B cell (primary cell): Measurements from ENCODE around the gene SASH1. TPM values are rescaled to one million over a fixed set of nuclear protein-coding genes. Genes with fewer than 3 reads are reported as not detected.

Experiments
- ATAC-seq: fragments of 200-7000 bp; cut with Tn5 transposase; one replicate; pipeline ENCODE4 v1.10.0; 2021; ENCODE audit warnings: low read depth, mild to moderate bottlenecking, moderate number of reproducible peaks, moderate library complexity
- CTCF ChIA-PET: fragments of 350-600 bp; sonication (Branson Sonifier 250); formaldehyde crosslinking; loops from one replicate; lab custom pipeline; 2021; ENCODE audit warnings: antibody characterized with exemption, inconsistent platforms; lab: Charles Lee
- POLR2A ChIA-PET: fragments of 350-600 bp; sonication (Branson Sonifier 250); formaldehyde crosslinking; loops from one replicate; lab custom pipeline; 2021; ENCODE audit warnings: antibody characterized with exemption; lab: Charles Lee
- DNase-seq: peaks from one replicate; pipeline ENCODE4 v3.0.0; 2013
- H2AFZ ChIP-seq: 2 replicates; pipeline ENCODE4 v1.6.1; 2012; ENCODE audit warnings: mild to moderate bottlenecking, low read depth, low read length; ENCODE audit not compliant: insufficient read depth, poor library complexity, severe bottlenecking
- H3K27ac ChIP-seq, 2 donors: 1 replicate in 1 of 2; 2 replicates in 1 of 2; pipeline ENCODE4 v1.5.1; 2012 to 2013; ENCODE audit warnings: low read length in 2 of 2, mild to moderate bottlenecking in 2 of 2, moderate library complexity in 1 of 2
- H3K27me3 ChIP-seq, 4 experiments: fragments of 200-600 bp in 1 of 4; sonication (generic) in 1 of 4; replicated peaks in 1 of 4; 1 replicate in 2 of 4; 2 replicates in 2 of 4; pipeline versions ENCODE4 v1.6.1 to v1.7.0; 2013 to 2016; ENCODE audit warnings: low read length in 3 of 4, mild to moderate bottlenecking in 2 of 4, mixed read lengths in 1 of 4, moderate library complexity in 1 of 4; ENCODE audit not compliant: insufficient read depth in 4 of 4, control insufficient read depth in 3 of 4; ENCODE audit errors: control extremely low read depth in 1 of 4
- H3K36me3 ChIP-seq, 2 experiments: replicated peaks in 1 of 2; 1 replicate in 1 of 2; 2 replicates in 1 of 2; pipeline versions ENCODE4 v1.6.1 to v1.7.1; 2013; ENCODE audit warnings: low read length in 1 of 2; ENCODE audit not compliant: insufficient read depth in 2 of 2, control insufficient read depth in 1 of 2; ENCODE audit errors: control extremely low read depth in 1 of 2, extremely low read depth in 1 of 2
- H3K4me1 ChIP-seq, 2 donors: fragments of 200-600 bp in 1 of 2; sonication (generic) in 1 of 2; 1 replicate in 1 of 2; 2 replicates in 1 of 2; pipeline versions ENCODE4 v1.5.1 to v1.6.1; 2013 to 2017; ENCODE audit warnings: low read length in 2 of 2; ENCODE audit not compliant: control insufficient read depth in 2 of 2, insufficient read depth in 2 of 2
- H3K4me2 ChIP-seq: replicated peaks from 2 replicates; pipeline ENCODE3; 2012; ENCODE audit warnings: mild to moderate bottlenecking, low read depth, low read length; ENCODE audit not compliant: poor library complexity, severe bottlenecking
- H3K4me3 ChIP-seq, 5 experiments: fragments of 200-600 bp in 1 of 5; sonication (generic) in 1 of 5; 1 replicate in 3 of 5; 2 replicates in 2 of 5; pipeline versions ENCODE4 v1.5.1 to v1.7.0; 2011 to 2016; ENCODE audit warnings: low read length in 4 of 5, mild to moderate bottlenecking in 4 of 5, low read depth in 2 of 5, control low read depth in 1 of 5, moderate library complexity in 1 of 5; ENCODE audit not compliant: insufficient read depth in 1 of 5; ENCODE audit errors: control extremely low read depth in 1 of 5, extremely low read depth in 1 of 5
- H3K79me2 ChIP-seq: fragments of 200-600 bp; sonication (generic); one replicate; pipeline ENCODE4 v1.6.0; 2016; ENCODE audit warnings: low read length; ENCODE audit not compliant: control insufficient read depth, insufficient read depth
- H3K9ac ChIP-seq: fragments of 200-600 bp; sonication (generic); 2 replicates; pipeline ENCODE4 v1.6.1; 2017; ENCODE audit warnings: mild to moderate bottlenecking, low read length, moderate library complexity
- H3K9me3 ChIP-seq, 3 donors: one replicate each; pipeline versions ENCODE4 v1.6.1 to v1.7.1; 2013; ENCODE audit warnings: low read length in 2 of 3; ENCODE audit not compliant: control insufficient read depth in 2 of 3, insufficient read depth in 1 of 3; ENCODE audit errors: control extremely low read depth in 1 of 3
- H4K20me1 ChIP-seq: 2 replicates; pipeline ENCODE4 v1.6.0; 2012; ENCODE audit warnings: mild to moderate bottlenecking, low read length; ENCODE audit not compliant: insufficient read depth, control insufficient read depth, poor library complexity, severe bottlenecking
- H3K27ac Mint-ChIP-seq: one replicate; pipeline ENCODE4 v1.8.0; 2021; ENCODE audit warnings: mixed read lengths
- H3K27me3 Mint-ChIP-seq: one replicate; pipeline ENCODE4 v1.8.0; 2021; ENCODE audit warnings: mixed read lengths
- H3K4me1 Mint-ChIP-seq: one replicate; pipeline ENCODE4 v1.8.0; 2021; ENCODE audit warnings: mixed read lengths
- H3K4me3 Mint-ChIP-seq: one replicate; pipeline ENCODE4 v1.8.0; 2021; ENCODE audit warnings: mixed read lengths
- H3K9me3 Mint-ChIP-seq: one replicate; pipeline ENCODE4 v1.8.0; 2022; ENCODE audit warnings: mixed read lengths; ENCODE audit not compliant: insufficient read depth
- CTCF ChIP-seq: fragments of 200-600 bp; IDR thresholded peaks from one replicate; pipeline ENCODE4 v1.8.0; 2022; ENCODE audit warnings: antibody characterized with exemption, mild to moderate bottlenecking
- EZH2 ChIP-seq: IDR thresholded peaks from 2 replicates; pipeline ENCODE4 v1.6.1; 2012; ENCODE audit warnings: borderline replicate concordance, low read depth, mild to moderate bottlenecking, moderate library complexity, low read length; ENCODE audit not compliant: insufficient read depth, poor library complexity, severe bottlenecking
- WGBS: methylation state at CpG from one replicate; pipeline ENCODE4 v1.1.5; 2013; ENCODE audit warnings: missing lambda C conversion rate; ENCODE audit not compliant: insufficient coverage; 5-methylcytosine and 5-hydroxymethylcytosine counted together
- intact Hi-C: fragments of 100-400 bp; cut with micrococcal nuclease; formaldehyde crosslinking; loops from one replicate; pipeline ENCODE4 v1.10.0; 2022
- polyA plus RNA-seq: library from polyadenylated mRNA; depleted of rRNA; stranded (reverse); fragments of >200 nt; gene quantifications from 2 replicates; pipeline ENCODE4 v1.2.3, GENCODE V29; 2012
- total RNA-seq, 2 donors: library from RNA; stranded (reverse); fragments of 120-200 nt in 1 of 2; gene quantifications; 1 replicate in 1 of 2; 2 replicates in 1 of 2; pipeline versions ENCODE4 v1.2.3 to v1.2.4, GENCODE V29; 2013 to 2022

SASH1 gene
- total and polyA plus RNA-seq, 2 donors (not counting 1 experiment from before 2014, with no cell fraction given) = 0.01 to 0.07 TPM

DNA sequence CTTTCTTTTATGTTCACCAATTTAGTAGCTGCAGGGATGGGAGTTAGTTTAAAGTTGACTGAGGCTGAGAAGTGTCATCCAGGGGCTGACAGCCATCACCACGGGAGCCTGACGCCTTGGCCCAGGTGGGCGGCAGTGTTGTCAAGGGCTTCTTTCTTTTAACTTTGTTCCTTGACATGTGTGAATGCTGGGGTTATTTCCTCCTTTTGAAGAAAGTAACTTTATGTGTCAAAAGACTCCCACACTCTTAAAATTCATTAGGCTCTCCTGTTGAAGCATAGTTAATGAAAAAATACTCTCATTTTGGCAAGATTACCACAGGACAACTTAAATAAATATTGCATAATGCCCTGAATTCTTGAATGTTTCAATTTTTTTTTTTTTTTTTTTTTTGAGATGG is 50.0 kb downstream of the SASH1 start:
- Mint-ChIP-seq H3K4me1 (no peaks in the 10 kb centered on the region), H3K27me3 (peaks cover 25% of the 10 kb centered on the region), H3K9me3 (no peaks in the 10 kb centered on the region), H3K4me3 (no peak overlapping the region), H3K27ac (no peak overlapping the region)
- WGBS = no CpG with 5 or more reads among the region's 3 CpGs
- H3K9me3 ChIP-seq = no peaks in the 10 kb centered on the region
- no peaks in the 10 kb centered on the region for H3K79me2 ChIP-seq
- no peaks in the 10 kb centered on the region for H3K27me3 ChIP-seq
- ATAC-seq = no peak
- no peak overlapping the region for H3K9ac ChIP-seq
- no peak for DNase-seq
- no peaks in the 10 kb centered on the region for H3K36me3 ChIP-seq
- no peak overlapping the region for H3K4me2 ChIP-seq
- no peak overlapping the region for H3K4me3 ChIP-seq
- no peak for TF ChIP-seq EZH2
- TF ChIP-seq CTCF = no peak
- no peak overlapping the region for H3K27ac ChIP-seq
- no peaks in the 10 kb centered on the region for H4K20me1 ChIP-seq
- no peak overlapping the region for H2AFZ ChIP-seq
- H3K4me1 ChIP-seq = no peaks in the 10 kb centered on the region
- ChIA-PET CTCF (no interaction called here), POLR2A (interaction anchor here (0.6 kb wide), 1 partner anchor 31 kb away, joined by 3 read pairs; no protein-coding TSS in a partner anchor)
- intact Hi-C loops = no loop called here

GRCh38 chr6:148395583-148396101 is 53.0 kb downstream of the SASH1 start:
- CTCF ChIA-PET = no interaction called here
- WGBS = no CpG with 5 or more reads among the region's 1 CpG
- H3K79me2 ChIP-seq = no peaks in the 10 kb centered on the region
- no peaks in the 10 kb centered on the region for H4K20me1 ChIP-seq
- POLR2A ChIA-PET = no interaction called here
- H3K4me1 ChIP-seq = no peaks in the 10 kb centered on the region
- H3K4me1 Mint-ChIP-seq = no peaks in the 10 kb centered on the region
- no peaks in the 10 kb centered on the region for H3K27me3 ChIP-seq
- DNase-seq (no peak), ATAC-seq (no peak)
- peaks cover 19% of the 10 kb centered on the region for H3K27me3 Mint-ChIP-seq
- H3K9me3 ChIP-seq = no peaks in the 10 kb centered on the region
- H3K4me3 ChIP-seq = no peak overlapping the region
- no peak overlapping the region for H3K4me2 ChIP-seq
- no peaks in the 10 kb centered on the region for H3K36me3 ChIP-seq
- no peak overlapping the region for H3K27ac Mint-ChIP-seq
- intact Hi-C loops = no loop called here
- no peak overlapping the region for H3K4me3 Mint-ChIP-seq
- no peak overlapping the region for H2AFZ ChIP-seq
- no peak overlapping the region for H3K9ac ChIP-seq
- no peak for TF ChIP-seq CTCF
- TF ChIP-seq EZH2 = no peak
- no peak overlapping the region for H3K27ac ChIP-seq
- H3K9me3 Mint-ChIP-seq = no peaks in the 10 kb centered on the region
